ENCODE results near the gene SEMA4D. TPM values are rescaled to one million over a fixed set of nuclear protein-coding genes. Genes with fewer than 3 reads are reported as not detected.

Gene SEMA4D
- total and polyA plus RNA-seq, 12 donors: 3.5 to 57.0 (median 26.7) TPM

- no peaks in the 10 kb centered on the region for H3K27me3 ChIP-seq
- H3K9me3 ChIP-seq (replicated peaks in 1 of 3): no peaks in the 10 kb centered on the region
- intact Hi-C loops (cut with DNase I): no loop called here
- no peak overlapping the region for H3K27ac ChIP-seq
- WGBS, 4 donors: 95 to 100% (median 97%) methylated on average over 1 of the region's 1 CpG
- H3K4me1 ChIP-seq (replicated peaks in 1 of 2): peaks cover 22 to 40% of the 10 kb centered on the region in 2 donors
- no peak for DNase-seq
- H3K36me3 ChIP-seq (replicated peaks in 1 of 2): peaks cover 0 to 5% of the 10 kb centered on the region in 2 donors
- TF ChIP-seq POLR2A (IDR thresholded peaks at IDR 0.05) (no peak), CTCF (IDR thresholded peaks at IDR 0.05) (no peak)
- H3K4me3 ChIP-seq: no peak overlapping the region
These were observed 183.0 kb downstream of the SEMA4D start for GRCh38 chr9:89314955-89315354.

GRCh38 chr9:89313842-89314241 lies 184.1 kb downstream of the SEMA4D start:
- TF ChIP-seq POLR2A (IDR thresholded peaks at IDR 0.05) (no peak), CTCF (IDR thresholded peaks at IDR 0.05) (no peak)

GRCh38 chr9:89312222-89312571 lies 185.7 kb downstream of the SEMA4D start:
- peaks cover 0 to 5% of the 10 kb centered on the region in 2 donors for H3K36me3 ChIP-seq (replicated peaks in 1 of 2)
- H3K4me3 ChIP-seq: peak overlapping the region in 2 of 4 donors; percentile 69 to 84
- 0 to 2% (median 1%) methylated on average over 8 of the region's 8 CpGs for WGBS, 4 donors
- H3K4me1 ChIP-seq (replicated peaks in 1 of 2): peaks cover 8 to 32% of the 10 kb centered on the region in 2 donors
- TF ChIP-seq CTCF (IDR thresholded peaks at IDR 0.05) (no peak), POLR2A (IDR thresholded peaks at IDR 0.05) (peak in 1 of 2 donors; percentile 49)
- no peaks in the 10 kb centered on the region for H3K27me3 ChIP-seq
- no peaks in the 10 kb centered on the region for H3K9me3 ChIP-seq (replicated peaks in 1 of 3)
- DNase-seq: peak in 5 of 7 donors; percentile 28 to 56 (median 42)
- intact Hi-C loops (cut with DNase I): no loop called here
- H3K27ac ChIP-seq: peak overlapping the region in 4 of 5 donors; percentile 32 to 90 (median 84)

More at GRCh38 chr9:89313842-89314241, 184.1 kb downstream of the SEMA4D start:
- Histone ChIP-seq H3K36me3 (replicated peaks in 1 of 2) (peaks cover 0 to 5% of the 10 kb centered on the region in 2 donors), H3K27me3 (no peaks in the 10 kb centered on the region), H3K27ac (no peak overlapping the region), H3K4me3 (no peak overlapping the region), H3K9me3 (replicated peaks in 1 of 3) (no peaks in the 10 kb centered on the region), H3K4me1 (replicated peaks in 1 of 2) (peaks cover 14 to 37% of the 10 kb centered on the region in 2 donors)
- DNase-seq: no peak
- 78 to 89% (median 83%) methylated on average over 1 of the region's 1 CpG for WGBS, 4 donors
- intact Hi-C loops (cut with DNase I): no loop called here

- peak overlapping the region in 4 of 5 donors; percentile 32 to 90 (median 84) for H3K27ac ChIP-seq
- 0 to 1% (median 0%) methylated on average over 30 to 54 of the region's 54 CpGs for WGBS, 4 donors
These were observed 186.3 kb downstream of the SEMA4D start for GRCh38 chr9:89311346-89312221.

More at GRCh38 chr9:89311346-89312221, 186.3 kb downstream of the SEMA4D start:
- H3K9me3 ChIP-seq (replicated peaks in 1 of 3): no peaks in the 10 kb centered on the region
- H3K4me3 ChIP-seq: peak overlapping the region in 3 of 4 donors; percentile 43 to 84 (median 69)
- H3K27me3 ChIP-seq: no peaks in the 10 kb centered on the region
- TF ChIP-seq CTCF (IDR thresholded peaks at IDR 0.05) (no peak), POLR2A (IDR thresholded peaks at IDR 0.05) (no peak)
- intact Hi-C loops (cut with DNase I): no loop called here
- H3K4me1 ChIP-seq (replicated peaks in 1 of 2): peaks cover 8 to 32% of the 10 kb centered on the region in 2 donors
- DNase-seq: peak; percentile 24 to 65 (median 41)
- peaks cover 0 to 5% of the 10 kb centered on the region in 2 donors for H3K36me3 ChIP-seq (replicated peaks in 1 of 2)

Small RNA genes within 50 kb of the gene (microRNA-seq; reads per million reads assigned to microRNA genes)
- 0 reads per million in 3 donors for gene MIR3153

Small RNA genes within 50 kb of the gene (small RNA-seq; reads per million reads assigned to genes)
- gene MIR3153: 0 reads per million in 2 donors

Other genes starting within 250 kb of the SEMA4D start
- gene CKS2, start 186.9 kb downstream of the SEMA4D start, total RNA-seq: 100 to 1,000 TPM in 2 of 9 donors, 10 to 100 TPM in 7; 18.3 to 175 (median 41.8) TPM
- gene CKS2, start 186.9 kb downstream of the SEMA4D start, polyA plus RNA-seq: 10 to 100 TPM; 37.9 to 88.1 (median 78.5) TPM
- gene SECISBP2, start 179.6 kb downstream of the SEMA4D start, total RNA-seq: 10 to 100 TPM; 37.3 to 76.1 (median 47.9) TPM
- 10 to 100 TPM; 31.7 to 70.5 (median 32.5) TPM for gene SECISBP2, start 179.6 kb downstream of the SEMA4D start, polyA plus RNA-seq
- gene GADD45G, start 106.9 kb upstream of the SEMA4D start, total RNA-seq: 100 to 1,000 TPM in 4 of 9 donors, 10 to 100 TPM in 5; 33.7 to 180 (median 81.8) TPM
- 100 to 1,000 TPM in 2 of 3 donors, 1 to 10 TPM in 1; 3.3 to 294 (median 190) TPM for gene GADD45G, start 106.9 kb upstream of the SEMA4D start, polyA plus RNA-seq

All from adrenal gland (tissue), 12 donors.